Glutamatergic neuron (in vitro differentiated cells): ENCODE measurements around the gene INPP4B. TPM values are rescaled to one million over a fixed set of nuclear protein-coding genes. Genes with fewer than 3 reads are reported as not detected.

Experiments
- DNase-seq: peaks from one replicate; pipeline ENCODE4 v3.0.0; 2022
- H3K27ac Mint-ChIP-seq: one replicate; pipeline ENCODE4 v1.8.0; 2020; ENCODE audit warnings: mild to moderate bottlenecking, mixed read lengths, inconsistent platforms; ENCODE audit not compliant: unreplicated experiment
- H3K27me3 Mint-ChIP-seq: one replicate; pipeline ENCODE4 v1.8.0; 2020; ENCODE audit warnings: mild to moderate bottlenecking, moderate library complexity, mixed read lengths, inconsistent platforms; ENCODE audit not compliant: unreplicated experiment
- H3K36me3 Mint-ChIP-seq: one replicate; pipeline ENCODE4 v1.8.0; 2020; ENCODE audit warnings: mild to moderate bottlenecking, mixed read lengths, inconsistent platforms; ENCODE audit not compliant: unreplicated experiment
- H3K4me1 Mint-ChIP-seq: one replicate; pipeline ENCODE4 v1.8.0; 2020; ENCODE audit warnings: mild to moderate bottlenecking, low read depth, mixed read lengths, inconsistent platforms; ENCODE audit not compliant: unreplicated experiment
- H3K4me3 Mint-ChIP-seq: one replicate; pipeline ENCODE4 v1.8.0; 2020; ENCODE audit warnings: mild to moderate bottlenecking, mixed read lengths, inconsistent platforms; ENCODE audit not compliant: unreplicated experiment
- H3K9me3 Mint-ChIP-seq: one replicate; pipeline ENCODE4 v1.8.0; 2020; ENCODE audit warnings: mild to moderate bottlenecking, moderate library complexity, mixed read lengths, inconsistent platforms; ENCODE audit not compliant: unreplicated experiment
- total RNA-seq: library from RNA; stranded (reverse); fragmentation: NEBNext Ultra II Directional; extraction: Animal tissue kit (Norgen Biotek cat#: 25700); gene quantifications from one replicate; pipeline ENCODE4 v1.2.1, GENCODE V29; 2021; ENCODE audit not compliant: unreplicated experiment
- TF ChIP-seq, protein P1 (sequence below): fragments of 200-600 bp; sonication (generic); IDR thresholded peaks from one replicate; pipeline ENCODE4 v1.5.0; 2021; ENCODE audit not compliant: partially characterized antibody, unreplicated experiment

The INPP4B gene
- total RNA-seq, 1 donor from 2014 or later: 2.4 TPM

DNA sequence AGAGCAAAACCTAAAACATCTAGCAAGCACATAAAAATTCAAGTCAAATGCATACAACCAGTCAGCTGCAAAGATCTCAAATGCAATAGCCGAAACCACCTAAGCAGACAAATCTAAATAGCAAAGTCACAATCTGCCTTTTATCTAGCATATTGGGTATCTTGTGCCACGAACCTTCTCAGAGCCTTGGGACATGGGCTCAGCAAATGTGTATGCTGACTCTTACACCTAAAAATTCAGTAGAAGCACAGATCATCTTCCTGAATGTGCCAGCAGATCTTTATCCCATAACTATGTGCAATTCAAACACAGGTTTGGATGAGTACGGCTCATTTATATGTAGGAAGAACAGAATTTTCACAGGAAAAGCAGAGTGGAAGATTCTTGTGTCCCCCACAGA is 492.1 kb downstream of the INPP4B start:
- no peak for DNase-seq
- no peaks in the 10 kb centered on the region for H3K27me3 Mint-ChIP-seq
- no peak overlapping the region for H3K27ac Mint-ChIP-seq
- H3K4me1 Mint-ChIP-seq: peaks cover 17% of the 10 kb centered on the region
- H3K36me3 Mint-ChIP-seq: no peaks in the 10 kb centered on the region
- TF ChIP-seq, protein P1, sequence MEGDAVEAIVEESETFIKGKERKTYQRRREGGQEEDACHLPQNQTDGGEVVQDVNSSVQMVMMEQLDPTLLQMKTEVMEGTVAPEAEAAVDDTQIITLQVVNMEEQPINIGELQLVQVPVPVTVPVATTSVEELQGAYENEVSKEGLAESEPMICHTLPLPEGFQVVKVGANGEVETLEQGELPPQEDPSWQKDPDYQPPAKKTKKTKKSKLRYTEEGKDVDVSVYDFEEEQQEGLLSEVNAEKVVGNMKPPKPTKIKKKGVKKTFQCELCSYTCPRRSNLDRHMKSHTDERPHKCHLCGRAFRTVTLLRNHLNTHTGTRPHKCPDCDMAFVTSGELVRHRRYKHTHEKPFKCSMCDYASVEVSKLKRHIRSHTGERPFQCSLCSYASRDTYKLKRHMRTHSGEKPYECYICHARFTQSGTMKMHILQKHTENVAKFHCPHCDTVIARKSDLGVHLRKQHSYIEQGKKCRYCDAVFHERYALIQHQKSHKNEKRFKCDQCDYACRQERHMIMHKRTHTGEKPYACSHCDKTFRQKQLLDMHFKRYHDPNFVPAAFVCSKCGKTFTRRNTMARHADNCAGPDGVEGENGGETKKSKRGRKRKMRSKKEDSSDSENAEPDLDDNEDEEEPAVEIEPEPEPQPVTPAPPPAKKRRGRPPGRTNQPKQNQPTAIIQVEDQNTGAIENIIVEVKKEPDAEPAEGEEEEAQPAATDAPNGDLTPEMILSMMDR: no peak
- no peak overlapping the region for H3K4me3 Mint-ChIP-seq
- no peaks in the 10 kb centered on the region for H3K9me3 Mint-ChIP-seq

DNA sequence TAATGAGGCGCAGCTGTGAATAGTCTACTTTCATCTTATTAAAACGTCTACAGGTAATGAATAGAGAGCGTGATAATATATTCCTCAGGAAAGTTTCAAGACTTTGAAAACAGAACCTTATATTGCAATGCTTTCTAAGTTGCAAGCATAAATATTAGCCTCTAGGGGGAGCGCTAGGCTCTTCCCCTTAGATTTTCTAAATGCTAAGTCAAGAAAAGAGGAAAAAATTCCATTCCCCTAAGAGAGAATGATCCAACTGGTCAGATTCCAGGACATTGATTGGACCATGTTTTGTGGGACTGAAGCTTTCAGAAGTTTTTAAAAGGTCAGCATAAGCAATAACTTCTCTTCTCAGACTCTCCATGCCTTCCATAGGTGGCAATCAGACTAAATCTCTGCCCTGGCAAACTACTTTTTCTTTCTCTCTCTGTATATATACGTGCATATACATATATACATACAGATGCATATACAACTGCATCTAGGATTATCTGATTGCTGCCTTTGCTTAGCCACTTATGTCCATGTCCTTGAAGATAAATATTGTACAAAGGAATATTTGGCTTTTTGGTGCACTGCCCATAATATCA is 492.9 kb downstream of the INPP4B start:
- Mint-ChIP-seq H3K27ac (no peak overlapping the region), H3K36me3 (no peaks in the 10 kb centered on the region), H3K27me3 (no peaks in the 10 kb centered on the region)

DNA sequence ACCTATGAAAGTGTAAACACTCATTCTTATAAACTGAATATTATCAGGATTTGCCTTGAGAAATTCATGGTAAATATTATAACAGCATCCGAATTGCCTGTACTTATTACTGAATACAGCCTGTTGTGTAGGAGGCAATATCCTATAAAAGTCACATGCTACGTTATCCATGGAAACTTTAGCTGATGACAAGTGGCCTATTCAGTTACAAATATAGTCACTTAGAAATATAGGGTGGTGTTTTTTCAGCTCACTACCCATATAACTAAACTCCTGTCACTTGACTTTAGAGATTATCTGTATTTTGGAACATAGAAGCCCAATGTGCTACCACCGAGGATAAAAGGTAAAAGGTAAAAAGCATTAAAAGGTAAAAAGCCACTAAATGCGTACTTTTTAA is 493.4 kb downstream of the INPP4B start:
- no peak for DNase-seq
- TF ChIP-seq, protein P1: no peak
- no peaks in the 10 kb centered on the region for H3K27me3 Mint-ChIP-seq
- no peaks in the 10 kb centered on the region for H3K9me3 Mint-ChIP-seq
- no peak overlapping the region for H3K4me3 Mint-ChIP-seq
- no peak overlapping the region for H3K27ac Mint-ChIP-seq
- H3K36me3 Mint-ChIP-seq: no peaks in the 10 kb centered on the region
- peaks cover 25% of the 10 kb centered on the region for H3K4me1 Mint-ChIP-seq

More for the DNA sequence above, 492.9 kb downstream of the INPP4B start:
- peaks cover 25% of the 10 kb centered on the region for H3K4me1 Mint-ChIP-seq
- H3K4me3 Mint-ChIP-seq: no peak overlapping the region
- TF ChIP-seq, protein P1: peak; percentile 87
- no peaks in the 10 kb centered on the region for H3K9me3 Mint-ChIP-seq
- DNase-seq: no peak

DNA sequence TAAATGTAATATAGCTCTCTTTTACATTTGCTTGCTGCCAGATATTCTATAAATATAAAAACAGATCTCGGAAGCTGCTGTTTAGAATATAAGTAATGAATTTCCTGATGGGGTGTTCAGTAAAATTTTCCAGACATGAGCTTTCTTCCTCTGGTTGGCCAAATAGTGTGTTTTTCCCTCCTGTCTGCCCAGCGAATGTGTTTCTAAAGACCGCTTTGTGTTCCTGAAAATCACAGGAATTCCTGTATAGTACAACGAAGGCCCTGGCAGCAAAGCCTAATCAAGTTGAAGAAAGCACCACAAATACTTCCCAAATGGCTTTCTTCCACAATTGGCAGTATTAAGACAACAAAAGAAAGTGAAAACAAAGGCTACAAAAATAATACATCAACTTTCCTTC is 494.1 kb downstream of the INPP4B start:
- TF ChIP-seq, protein P1: no peak
- Mint-ChIP-seq H3K4me1 (peaks cover 25% of the 10 kb centered on the region), H3K9me3 (no peaks in the 10 kb centered on the region), H3K36me3 (no peaks in the 10 kb centered on the region), H3K27ac (no peak overlapping the region), H3K4me3 (no peak overlapping the region), H3K27me3 (no peaks in the 10 kb centered on the region)
- no peak for DNase-seq

DNA sequence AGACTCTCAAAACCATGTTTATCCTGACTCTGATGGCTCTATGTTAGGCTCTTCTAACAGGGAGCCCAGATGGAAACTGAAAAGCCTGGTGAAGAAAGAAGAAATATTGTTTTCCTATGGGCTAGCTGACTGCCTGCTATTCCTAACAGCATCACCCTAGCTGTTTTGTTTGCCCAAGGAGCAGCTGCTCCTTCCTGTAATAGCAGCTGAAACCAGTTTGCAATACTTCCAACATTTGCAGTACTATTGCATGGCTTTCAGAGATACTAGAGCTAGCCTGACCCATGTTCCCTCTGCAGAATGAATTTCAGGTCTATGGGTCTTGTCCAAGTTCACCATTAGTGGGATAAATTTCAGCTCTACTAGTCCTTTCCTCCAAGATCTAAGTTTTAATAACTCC is 495.2 kb downstream of the INPP4B start:
- DNase-seq: no peak
- TF ChIP-seq, protein P1: no peak
- no peaks in the 10 kb centered on the region for H3K36me3 Mint-ChIP-seq
- no peaks in the 10 kb centered on the region for H3K27me3 Mint-ChIP-seq
- H3K4me1 Mint-ChIP-seq: peaks cover 26% of the 10 kb centered on the region
- H3K4me3 Mint-ChIP-seq: no peak overlapping the region
- no peaks in the 10 kb centered on the region for H3K9me3 Mint-ChIP-seq
- no peak overlapping the region for H3K27ac Mint-ChIP-seq
